Suppressor macrophage treated with lipopolysaccharide for 1 hour (primary cell): ENCODE measurements around the gene MYO3B.

Source experiments
- DNase-seq, 3 donors: peaks; one replicate each; pipeline ENCODE4 v3.0.0-alpha.2; 2020 to 2022

Gene MYO3B

DNA sequence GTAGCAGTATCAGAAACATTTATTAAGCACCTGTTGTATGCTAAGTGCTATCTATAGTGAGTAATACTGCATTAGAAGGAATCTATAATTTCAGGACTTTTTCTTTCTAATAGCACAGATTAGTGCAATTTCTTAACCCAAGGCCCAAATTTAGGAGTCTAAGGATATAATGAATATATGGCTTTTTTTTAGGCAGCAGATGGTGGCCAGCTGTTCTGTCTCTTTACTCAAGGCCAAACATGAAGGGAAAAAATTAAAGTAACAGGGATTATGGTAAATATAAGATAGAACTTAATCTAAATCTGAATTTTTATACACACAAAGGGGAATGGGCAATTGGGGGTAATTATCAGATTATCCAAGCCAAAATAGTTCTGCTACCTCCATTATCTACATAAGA is 306.6 kb downstream of the MYO3B start:
- no peak for DNase-seq

- DNase-seq: no peak
These were observed 307.5 kb downstream of the MYO3B start for GRCh38 chr2:170485254-170486026.

DNA sequence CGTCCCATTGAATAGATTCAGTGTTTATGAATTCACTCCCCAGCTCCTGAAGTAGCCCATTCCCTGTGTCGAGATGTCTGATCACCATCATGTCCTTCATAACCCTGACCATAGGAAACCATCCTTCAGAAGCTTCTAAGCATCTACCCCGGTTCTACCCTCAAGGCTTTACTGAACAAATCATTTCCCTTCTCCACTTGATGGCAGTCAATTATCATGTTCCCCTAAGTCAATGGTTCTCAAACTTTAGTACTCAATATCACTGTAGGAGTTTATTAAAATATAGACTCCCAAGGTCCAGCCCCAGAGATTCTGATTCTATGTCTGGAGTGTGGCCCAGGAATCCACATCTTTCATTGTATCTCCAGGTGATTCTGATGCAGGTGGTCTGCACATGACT is 308.8 kb downstream of the MYO3B start:
- DNase-seq: no peak

DNA sequence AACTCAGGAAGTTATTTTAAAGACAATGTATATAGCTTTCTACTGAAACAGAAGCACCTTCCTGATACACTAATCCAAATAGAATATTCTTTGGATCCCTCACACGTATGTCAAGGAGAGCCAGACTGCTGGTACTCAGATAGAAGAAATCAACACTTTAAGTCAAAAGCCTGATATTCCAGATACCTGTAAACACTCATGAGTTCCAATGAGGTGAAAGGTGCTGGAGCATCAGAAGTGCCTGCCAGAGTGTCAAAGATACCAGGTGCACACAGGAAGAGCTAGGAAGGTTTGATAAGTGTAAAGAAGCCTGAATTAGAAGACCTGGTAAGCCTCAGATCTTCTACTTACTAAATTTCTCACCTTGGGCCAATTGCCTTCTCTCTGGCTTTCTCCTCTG is 310.9 kb downstream of the MYO3B start:
- no peak for DNase-seq

DNA sequence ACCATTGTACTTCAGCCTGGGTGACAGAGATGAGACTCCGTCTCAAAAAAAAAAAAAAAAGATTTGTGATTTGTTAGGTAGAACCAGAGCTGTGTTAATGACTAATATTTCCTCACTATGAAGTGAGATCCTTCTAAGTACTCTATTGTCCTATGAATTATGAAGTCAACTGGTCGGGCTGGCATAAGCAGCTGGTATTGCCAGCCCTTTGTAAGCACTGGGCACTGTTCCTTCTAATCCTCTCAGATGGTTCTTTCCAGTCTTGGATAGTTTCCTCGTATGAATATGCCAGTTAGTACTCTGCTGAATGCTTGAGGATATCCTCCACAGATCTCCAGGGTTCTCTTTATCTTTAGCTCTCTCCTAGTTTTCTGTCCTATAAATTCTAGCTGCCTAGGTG is 314.1 kb downstream of the MYO3B start:
- DNase-seq: no peak

- no peak for DNase-seq
These were observed 315.6 kb downstream of the MYO3B start for GRCh38 chr2:170493426-170494097.

DNA sequence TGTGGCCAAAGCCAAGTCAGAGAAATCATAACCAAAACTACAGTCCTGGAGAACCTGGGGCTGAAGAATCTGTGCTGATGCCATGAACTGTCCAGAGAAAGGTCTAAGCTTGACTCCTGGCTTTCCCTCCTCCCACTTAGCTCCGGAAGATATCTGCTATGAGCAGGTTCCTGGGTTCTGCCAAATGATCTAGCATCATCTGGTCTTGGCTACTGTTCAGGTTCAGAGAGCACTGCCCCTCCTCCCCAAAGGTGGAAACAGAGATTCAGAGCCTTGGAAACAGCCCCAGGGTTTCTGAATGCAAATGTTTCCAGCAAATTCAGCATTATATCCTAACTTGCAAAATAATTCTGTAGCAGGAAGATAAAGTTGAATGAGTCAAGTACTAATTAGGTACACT is 317.9 kb downstream of the MYO3B start:
- DNase-seq: no peak

- no peak for DNase-seq
These were observed 320.7 kb downstream of the MYO3B start for GRCh38 chr2:170498619-170499018.

GRCh38 chr2:170500104-170500503 is 322.2 kb downstream of the MYO3B start:
- DNase-seq: no peak

GRCh38 chr2:170500770-170501169 is 322.8 kb downstream of the MYO3B start:
- DNase-seq: peak in 2 of 3 donors; percentile 7 to 14

- DNase-seq: no peak
These were observed 323.6 kb downstream of the MYO3B start for GRCh38 chr2:170501421-170502043.

DNA sequence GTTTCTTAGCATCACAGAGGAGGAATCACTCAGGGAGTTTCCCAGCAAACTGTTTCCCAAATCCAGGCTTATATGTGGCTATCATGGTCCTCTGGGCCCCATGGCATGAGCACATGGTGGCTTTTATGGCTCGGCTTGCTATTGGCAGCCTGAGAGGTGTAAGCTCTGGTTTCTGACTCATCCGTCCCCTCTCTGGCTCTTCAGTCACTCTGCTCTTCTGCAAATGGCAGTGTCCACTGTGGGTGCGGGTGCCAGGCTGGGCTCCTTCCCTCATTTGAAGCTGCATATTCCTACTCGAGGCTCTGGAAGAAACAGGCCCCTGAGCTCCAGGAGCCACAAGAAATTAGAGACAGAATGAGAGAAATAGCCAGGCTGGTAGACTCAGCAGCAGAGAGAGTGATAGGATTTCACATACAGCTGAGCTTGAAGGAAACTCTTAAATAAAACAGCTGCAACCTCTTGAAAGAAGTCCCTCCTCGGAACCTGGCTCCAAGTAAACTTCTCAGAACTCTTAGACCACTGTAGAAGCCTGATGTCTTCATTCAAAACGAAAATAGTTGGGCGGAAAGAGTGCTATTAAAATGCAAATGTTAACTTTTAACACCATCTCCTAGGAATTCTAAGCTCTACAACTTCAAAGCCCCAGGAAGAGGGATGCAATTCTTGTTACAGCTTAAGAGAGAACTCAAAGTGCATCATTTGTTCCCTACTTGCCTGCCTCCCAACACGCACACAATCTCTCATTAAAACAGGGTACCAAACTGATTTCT is 324.6 kb downstream of the MYO3B start:
- no peak for DNase-seq

GRCh38 chr2:170503563-170503962 is 325.6 kb downstream of the MYO3B start:
- no peak for DNase-seq

GRCh38 chr2:170503971-170504809 is 326.2 kb downstream of the MYO3B start:
- DNase-seq: no peak

DNA sequence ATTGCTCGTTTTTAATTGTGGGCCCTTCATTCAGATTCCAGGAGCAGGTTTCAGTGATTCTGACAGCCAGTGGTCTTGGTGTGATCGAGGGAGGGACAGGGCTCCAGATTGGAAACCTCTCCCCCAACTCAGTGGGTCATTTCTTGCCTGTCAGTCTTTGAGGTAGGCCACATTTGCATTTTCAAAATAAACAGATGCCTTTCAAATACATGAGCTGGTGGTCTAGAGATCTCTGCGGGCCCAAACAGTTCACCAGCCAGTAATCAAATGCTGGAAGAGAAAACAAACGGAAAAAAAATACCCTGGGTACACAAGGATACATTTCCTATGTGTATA is 326.8 kb downstream of the MYO3B start:
- DNase-seq: no peak

DNA sequence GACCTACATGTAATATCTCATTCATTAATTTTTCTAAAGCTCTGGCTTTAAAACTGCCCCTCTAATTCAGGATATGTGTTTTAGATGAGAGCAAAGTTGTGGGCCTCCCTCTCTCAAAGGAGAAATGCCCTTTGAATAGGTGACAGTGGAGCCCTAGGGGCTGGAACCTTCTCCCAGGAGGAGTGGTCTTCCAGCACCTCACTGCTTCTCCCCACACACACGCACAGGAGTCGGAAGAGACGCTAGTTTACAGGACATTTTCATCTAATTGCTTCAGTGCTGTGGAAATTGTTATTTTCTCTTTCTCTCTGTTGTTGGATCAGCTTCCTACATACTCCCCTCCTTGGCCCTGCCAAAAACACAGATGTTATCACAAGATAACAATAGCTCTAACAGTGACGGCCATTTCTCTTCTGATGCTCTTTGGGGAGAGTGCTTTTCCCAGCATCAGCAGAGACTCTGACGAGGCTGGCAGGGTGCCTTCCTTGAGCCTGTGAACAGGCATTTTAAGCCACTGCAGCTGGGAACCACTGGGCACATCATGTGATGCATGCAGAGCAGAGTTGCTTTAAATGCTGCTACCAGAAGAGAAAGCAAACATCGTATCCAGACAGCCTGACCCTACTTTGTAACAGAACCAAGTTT is 327.8 kb downstream of the MYO3B start:
- DNase-seq: peak in 1 of 3 donors; percentile 3

- DNase-seq: no peak
These were observed 331.7 kb downstream of the MYO3B start for GRCh38 chr2:170509452-170510193.

- DNase-seq: no peak
These were observed 334.3 kb downstream of the MYO3B start for GRCh38 chr2:170512266-170512665.

DNA sequence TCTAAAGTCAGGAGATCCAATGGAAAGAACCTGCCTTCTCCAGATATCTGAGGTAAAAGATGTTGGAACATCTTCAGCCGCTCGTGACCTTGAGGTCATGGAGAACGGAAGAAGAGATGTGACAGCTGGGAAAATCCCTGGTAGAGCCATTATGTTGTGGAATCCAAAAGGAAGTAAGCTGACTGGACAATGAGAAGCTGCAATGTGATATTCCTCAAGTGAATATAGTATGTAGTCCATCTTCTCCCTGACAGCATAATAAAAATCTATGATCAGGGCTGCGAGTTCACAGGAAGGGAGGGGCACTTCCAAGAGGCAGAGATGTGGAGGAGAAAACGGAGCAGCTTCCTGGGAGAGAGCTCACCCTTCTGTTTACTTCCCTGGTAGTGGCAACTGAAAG is 336.2 kb downstream of the MYO3B start:
- DNase-seq: no peak

DNA sequence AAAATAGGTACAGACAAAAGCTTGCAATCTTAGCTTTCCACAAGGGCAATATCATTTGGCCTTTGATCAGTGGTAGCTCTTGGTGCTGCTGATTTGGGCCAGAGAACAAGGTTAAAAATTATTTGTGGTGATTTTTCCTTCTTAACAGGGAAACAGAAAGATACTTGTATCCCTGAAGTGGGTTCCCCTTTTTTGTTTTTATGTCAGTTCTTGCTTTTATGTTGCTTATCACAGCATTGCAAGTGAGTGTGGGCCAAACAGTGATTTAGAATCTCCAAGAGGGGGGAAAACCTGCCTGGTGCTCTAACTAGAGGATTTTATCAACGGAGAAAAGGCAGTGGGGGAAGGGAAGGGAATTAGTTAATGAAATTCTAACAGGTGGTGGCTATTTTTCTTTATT is 339.6 kb downstream of the MYO3B start:
- no peak for DNase-seq

GRCh38 chr2:170518911-170519310 is 341.0 kb downstream of the MYO3B start:
- DNase-seq: no peak
